Forelimb muscle (tissue), 1 donor: Measurements from ENCODE around the gene SHC2. TPM values are rescaled to one million over a fixed set of nuclear protein-coding genes. Genes with fewer than 3 reads are reported as not detected.
"Not testable (repeated sequence)": the region's sequence is repeated elsewhere in the genome, so short reads cannot be mapped to it uniquely, and the experiment has no call there.

ENCODE experiments used
- DNase-seq: peaks from one replicate; pipeline ENCODE4 v3.0.0-alpha.2; 2013; ENCODE audit warnings: low read depth
- polyA plus RNA-seq: library from polyadenylated mRNA; unstranded; fragments of 120-200 nt; gene quantifications from one replicate; pipeline ENCODE4 v1.2.1, GENCODE V29; 2013; ENCODE audit not compliant: insufficient read length

Gene SHC2
- polyA plus RNA-seq, 1 donor: 32.9 TPM

GRCh38 chr19:408441-408901 is 52.4 kb downstream of the SHC2 start:
- no peak for DNase-seq

GRCh38 chr19:407511-408440 is 53.1 kb downstream of the SHC2 start:
- DNase-seq: no peak

- DNase-seq: no peak
Observed at GRCh38 chr19:406971-407510, 53.8 kb downstream of the SHC2 start.

- DNase-seq: no peak
Observed at GRCh38 chr19:406135-406781, 54.6 kb downstream of the SHC2 start.

GRCh38 chr19:405121-405965 is 55.5 kb downstream of the SHC2 start:
- DNase-seq: no peak

GRCh38 chr19:403221-404027 is 57.4 kb downstream of the SHC2 start:
- no peak for DNase-seq

GRCh38 chr19:402786-403185 is 58.0 kb downstream of the SHC2 start:
- no peak for DNase-seq

- DNase-seq: no peak
Observed at GRCh38 chr19:401866-402511, 58.8 kb downstream of the SHC2 start.

- DNase-seq: no peak
Observed at GRCh38 chr19:400976-401865, 59.6 kb downstream of the SHC2 start.

- DNase-seq: no peak
Observed at GRCh38 chr19:399370-399769, 61.5 kb downstream of the SHC2 start.

- DNase-seq: no peak
Observed at GRCh38 chr19:398719-399118, 62.1 kb downstream of the SHC2 start.

- DNase-seq: no peak
Observed at GRCh38 chr19:397941-398706, 62.7 kb downstream of the SHC2 start.

GRCh38 chr19:397321-397720 is 63.5 kb downstream of the SHC2 start:
- DNase-seq: no peak

GRCh38 chr19:395467-395866 is 65.4 kb downstream of the SHC2 start:
- no peak for DNase-seq

GRCh38 chr19:394857-395256 is 66.0 kb downstream of the SHC2 start:
- not testable (repeated sequence) for DNase-seq

GRCh38 chr19:393560-393959 is 67.3 kb downstream of the SHC2 start:
- not testable (repeated sequence) for DNase-seq

- no peak for DNase-seq
Observed at GRCh38 chr19:392375-392970, 68.4 kb downstream of the SHC2 start.

GRCh38 chr19:391726-392374 is 69.0 kb downstream of the SHC2 start:
- DNase-seq: no peak
